ENCODE measurements around the gene EDAR.

- TF ChIP-seq CTCF (IDR thresholded peaks at IDR 0.05 in 4 of 5, conservative IDR thresholded peaks at IDR 0.05 in 1 of 5) = no peak
- TF ChIP-seq POLR2A (IDR thresholded peaks at IDR 0.05) = no peak
These were observed 52.8 kb downstream of the EDAR start for GRCh38 chr2:108936076-108936864.

Measured in gastrocnemius medialis (tissue), 4 donors.